GM12878 (cell line): Measurements from ENCODE around the gene SMIM22. TPM values are rescaled to one million over a fixed set of nuclear protein-coding genes. Genes with fewer than 3 reads are reported as not detected.
A peak's percentile ranks its signal among the peaks of the same experiment; 100 is the strongest.

Source experiments
- CBFB ChIP-seq: IDR thresholded peaks from 2 replicates; pipeline ENCODE4 v1.6.1; 2016; ENCODE audit warnings: antibody characterized with exemption, low read depth
- CBX3 ChIP-seq: fragments of 200-600 bp; sonication (generic); IDR thresholded peaks from 2 replicates; pipeline ENCODE4 v1.6.1; 2016; ENCODE audit warnings: low read depth, borderline replicate concordance
- CEBPZ ChIP-seq: fragments of 150-350 bp; IDR thresholded peaks from 2 replicates; pipeline ENCODE4 v1.6.1; 2016; ENCODE audit warnings: low read depth, low read length
- ESRRA ChIP-seq: IDR thresholded peaks from 2 replicates; pipeline ENCODE4 v1.6.1; 2012; ENCODE audit warnings: mild to moderate bottlenecking, low read length, improper control_type of control experiment
- HSF1 ChIP-seq: fragments of 150-350 bp; IDR thresholded peaks from 2 replicates; pipeline ENCODE4 v1.6.1; 2014; ENCODE audit warnings: mild to moderate bottlenecking, low read depth, low read length
- IRF4 ChIP-seq: IDR thresholded peaks from 2 replicates; pipeline ENCODE4 v1.6.1; 2011; ENCODE audit warnings: low read depth, low read length
- NFYB ChIP-seq: IDR thresholded peaks from 2 replicates; pipeline ENCODE4 v1.6.1; 2011; ENCODE audit warnings: low read depth, mild to moderate bottlenecking, low read length, improper control_type of control experiment, moderate library complexity; ENCODE audit not compliant: insufficient read depth
- NKRF ChIP-seq: fragments of 450-650 bp; conservative IDR thresholded peaks from 2 replicates; pipeline ENCODE4 v1.6.1; 2017; ENCODE audit warnings: mild to moderate bottlenecking, moderate library complexity
- PKNOX1 ChIP-seq: fragments of 450-650 bp; IDR thresholded peaks from 2 replicates; pipeline ENCODE4 v1.6.1; 2016; ENCODE audit warnings: mild to moderate bottlenecking
- RBBP5 ChIP-seq: fragments of 200-600 bp; sonication (generic); conservative IDR thresholded peaks from 2 replicates; pipeline ENCODE4 v1.6.1; 2016
- RCOR1 ChIP-seq: conservative IDR thresholded peaks from 2 replicates; pipeline ENCODE4 v1.6.1; 2012; ENCODE audit warnings: low read depth, low read length, improper control_type of control experiment
- RELB ChIP-seq: fragments of 450-650 bp; IDR thresholded peaks from 2 replicates; pipeline ENCODE4 v1.6.1; 2017; ENCODE audit warnings: low read depth, mild to moderate bottlenecking, moderate library complexity
- TARDBP ChIP-seq: IDR thresholded peaks from 2 replicates; pipeline ENCODE4 v1.6.1; 2016; ENCODE audit warnings: borderline replicate concordance
- TBL1XR1 ChIP-seq: IDR thresholded peaks from 2 replicates; pipeline ENCODE4 v1.6.1; 2012; ENCODE audit warnings: low read depth, low read length, improper control_type of control experiment
- ZBTB4 ChIP-seq: fragments of 450-650 bp; formaldehyde crosslinking; IDR thresholded peaks from 2 replicates; pipeline ENCODE4 v1.4.0; 2022; ENCODE audit warnings: mild to moderate bottlenecking, moderate library complexity
- polyA plus RNA-seq, 11 experiments: library from polyadenylated mRNA; depleted of rRNA in 4 of 11; unstranded in 6 of 11; stranded (reverse) in 5 of 11; fragments of >200 nt; fragmentation: Nextera tagmentation in 4 of 11; fragmentation: Illumina TruSeq in 1 of 11; extraction: Ambion mirVana in 4 of 11; extraction: Trizol in 1 of 11; gene quantifications; 1 replicate in 1 of 11; 2 replicates in 10 of 11; pipeline versions ENCODE4 v1.2.1 to v1.2.3, GENCODE V29; 2011 to 2016; ENCODE audit warnings: inconsistent platforms in 2 of 11, missing spikeins in 2 of 11, low read depth in 1 of 11
- total RNA-seq, 4 experiments: library from RNA; depleted of rRNA in 3 of 4; stranded (reverse); fragments of >200 nt in 3 of 4; fragmentation: Illumina TruSeq in 1 of 4; extraction: Trizol in 1 of 4; gene quantifications; 2 replicates each; pipeline versions ENCODE4 v1.2.1 to v1.2.3, GENCODE V29; 2013 to 2021

SMIM22 gene
- total and polyA plus RNA-seq, 10 of the 15 experiments (the other 5 are each of a cell fraction or from before 2014, with no cell fraction given), result 0.83 TPM; not detected in 9

- no peak for TF ChIP-seq HSF1
- no peak for TF ChIP-seq IRF4
- TF ChIP-seq CEBPZ, result peak; percentile 46
- no peak for TF ChIP-seq TBL1XR1
- no peak for TF ChIP-seq RELB
- no peak for TF ChIP-seq ESRRA
- TF ChIP-seq NKRF, result no peak
- no peak for TF ChIP-seq ZBTB4 (CRISPR knock-in tag)
- TF ChIP-seq RCOR1, result no peak
- TF ChIP-seq CBFB, result no peak
- peak; percentile 98 for TF ChIP-seq PKNOX1
- peak; percentile 97 for TF ChIP-seq NFYB
- no peak for TF ChIP-seq CBX3
- TF ChIP-seq TARDBP, result no peak
- TF ChIP-seq RBBP5, result no peak
Measured at GRCh38 chr16:4802659-4803287, 7.6 kb downstream of the SMIM22 start (continued).
